Left hindlimb (tissue), 1 donor: ENCODE measurements around the gene POLR1B.
"Not testable (repeated sequence)": the region's sequence is repeated elsewhere in the genome, so short reads cannot be mapped to it uniquely, and the experiment has no call there.

Source experiments
- DNase-seq: peaks from one replicate; pipeline ENCODE4 v3.0.0-alpha.2; 2018

Gene POLR1B, protein sequence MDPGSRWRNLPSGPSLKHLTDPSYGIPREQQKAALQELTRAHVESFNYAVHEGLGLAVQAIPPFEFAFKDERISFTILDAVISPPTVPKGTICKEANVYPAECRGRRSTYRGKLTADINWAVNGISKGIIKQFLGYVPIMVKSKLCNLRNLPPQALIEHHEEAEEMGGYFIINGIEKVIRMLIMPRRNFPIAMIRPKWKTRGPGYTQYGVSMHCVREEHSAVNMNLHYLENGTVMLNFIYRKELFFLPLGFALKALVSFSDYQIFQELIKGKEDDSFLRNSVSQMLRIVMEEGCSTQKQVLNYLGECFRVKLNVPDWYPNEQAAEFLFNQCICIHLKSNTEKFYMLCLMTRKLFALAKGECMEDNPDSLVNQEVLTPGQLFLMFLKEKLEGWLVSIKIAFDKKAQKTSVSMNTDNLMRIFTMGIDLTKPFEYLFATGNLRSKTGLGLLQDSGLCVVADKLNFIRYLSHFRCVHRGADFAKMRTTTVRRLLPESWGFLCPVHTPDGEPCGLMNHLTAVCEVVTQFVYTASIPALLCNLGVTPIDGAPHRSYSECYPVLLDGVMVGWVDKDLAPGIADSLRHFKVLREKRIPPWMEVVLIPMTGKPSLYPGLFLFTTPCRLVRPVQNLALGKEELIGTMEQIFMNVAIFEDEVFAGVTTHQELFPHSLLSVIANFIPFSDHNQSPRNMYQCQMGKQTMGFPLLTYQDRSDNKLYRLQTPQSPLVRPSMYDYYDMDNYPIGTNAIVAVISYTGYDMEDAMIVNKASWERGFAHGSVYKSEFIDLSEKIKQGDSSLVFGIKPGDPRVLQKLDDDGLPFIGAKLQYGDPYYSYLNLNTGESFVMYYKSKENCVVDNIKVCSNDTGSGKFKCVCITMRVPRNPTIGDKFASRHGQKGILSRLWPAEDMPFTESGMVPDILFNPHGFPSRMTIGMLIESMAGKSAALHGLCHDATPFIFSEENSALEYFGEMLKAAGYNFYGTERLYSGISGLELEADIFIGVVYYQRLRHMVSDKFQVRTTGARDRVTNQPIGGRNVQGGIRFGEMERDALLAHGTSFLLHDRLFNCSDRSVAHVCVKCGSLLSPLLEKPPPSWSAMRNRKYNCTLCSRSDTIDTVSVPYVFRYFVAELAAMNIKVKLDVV

GRCh38 chr2:112542123-112542983 is at the start of gene POLR1B:
TSS of gene POLR1B (plus strand) at chr2:112542465. CDS start at chr2:112542495, 30 bp downstream.
- DNase-seq = peak; percentile 90

GRCh38 chr2:112493048-112493447 is 49.2 kb upstream of the POLR1B start:
- no peak for DNase-seq

DNA sequence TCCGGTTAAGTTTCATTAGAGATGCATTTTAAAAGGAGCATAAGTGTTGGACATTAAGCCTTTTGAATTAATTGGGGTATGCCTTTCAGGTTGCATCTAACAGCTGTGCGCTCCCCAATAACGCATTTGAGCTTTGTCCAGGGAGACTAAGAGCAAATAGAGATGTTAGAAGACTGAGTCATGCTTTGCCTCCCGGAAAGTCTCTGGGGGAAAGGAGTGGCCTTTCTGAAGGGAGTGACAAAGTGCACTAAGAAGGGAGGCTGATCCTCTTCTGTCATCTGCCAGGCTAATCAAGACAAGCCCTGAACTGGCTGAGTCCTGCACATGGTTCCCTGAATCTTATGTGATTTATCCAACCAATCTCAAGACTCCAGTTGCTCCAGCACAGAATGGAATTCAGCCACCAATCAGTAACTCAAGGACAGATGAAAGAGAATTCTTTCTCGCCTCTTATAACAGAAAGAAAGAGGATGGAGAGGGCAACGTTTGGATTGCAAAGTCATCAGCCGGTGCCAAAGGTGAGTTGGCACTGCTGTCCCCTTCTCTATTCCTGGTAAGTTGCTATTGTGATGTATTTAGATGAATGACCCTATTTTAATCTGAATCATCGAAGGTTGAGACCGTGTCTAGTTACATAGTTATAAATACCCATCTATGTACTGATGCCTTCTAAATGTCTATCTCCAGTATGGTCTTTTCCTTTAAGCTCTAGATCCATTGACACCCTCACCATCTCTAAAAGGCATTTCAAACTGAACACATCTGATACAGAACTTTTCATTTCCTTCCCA is 48.2 kb upstream of the POLR1B start:
- no peak for DNase-seq

- DNase-seq = no peak
Measured at GRCh38 chr2:112494828-112495227, 47.4 kb upstream of the POLR1B start.

DNA sequence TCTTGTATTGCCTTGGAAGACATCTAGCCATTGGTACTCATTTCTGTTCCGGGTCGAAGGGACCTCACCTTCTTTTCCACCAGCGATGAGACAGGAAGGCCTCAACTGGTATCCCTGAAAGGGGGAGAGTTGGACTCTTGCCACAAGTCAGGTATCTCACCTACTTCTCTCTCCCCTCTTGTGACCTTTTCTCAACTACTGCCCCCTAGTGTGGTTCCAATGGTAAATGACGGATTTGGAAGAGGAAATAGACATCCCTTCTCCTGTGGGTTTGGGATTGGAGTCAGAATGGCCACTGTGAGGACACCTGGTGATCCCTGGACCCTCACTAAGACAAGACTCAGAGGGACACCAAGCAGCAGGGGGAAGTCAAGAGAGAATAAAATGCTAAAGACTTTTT is 46.4 kb upstream of the POLR1B start:
- DNase-seq = not testable (repeated sequence)

DNA sequence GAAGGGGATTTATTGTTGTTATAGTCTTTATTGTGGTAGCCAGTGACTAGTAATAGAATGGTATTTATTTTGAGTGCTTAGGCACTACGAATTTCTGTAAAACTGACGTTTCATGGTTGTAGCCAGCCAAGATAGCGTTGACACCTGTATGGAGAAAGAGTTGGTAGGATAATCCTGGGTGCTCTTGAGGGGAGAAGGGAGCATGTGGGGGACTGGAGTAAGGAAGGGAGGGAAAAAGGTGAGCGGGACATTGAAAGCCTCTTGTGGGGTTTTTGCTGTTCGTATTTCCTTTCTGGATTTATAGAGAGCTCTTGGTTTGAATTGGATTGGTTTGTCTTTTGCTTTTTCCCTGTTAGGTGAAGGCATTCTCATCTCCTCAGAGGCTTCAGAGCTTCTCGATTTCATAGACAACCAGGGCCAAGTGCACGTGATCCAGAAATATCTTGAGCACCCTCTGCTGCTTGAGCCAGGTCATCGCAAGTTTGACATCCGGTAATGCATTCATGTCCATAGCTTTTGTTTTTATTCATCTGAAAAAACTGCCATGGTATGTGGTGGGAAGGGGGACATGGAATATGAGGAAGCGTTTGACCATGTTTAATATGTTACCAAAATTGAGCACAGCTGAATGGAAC is 41.3 kb upstream of the POLR1B start:
- not testable (repeated sequence) for DNase-seq

DNA sequence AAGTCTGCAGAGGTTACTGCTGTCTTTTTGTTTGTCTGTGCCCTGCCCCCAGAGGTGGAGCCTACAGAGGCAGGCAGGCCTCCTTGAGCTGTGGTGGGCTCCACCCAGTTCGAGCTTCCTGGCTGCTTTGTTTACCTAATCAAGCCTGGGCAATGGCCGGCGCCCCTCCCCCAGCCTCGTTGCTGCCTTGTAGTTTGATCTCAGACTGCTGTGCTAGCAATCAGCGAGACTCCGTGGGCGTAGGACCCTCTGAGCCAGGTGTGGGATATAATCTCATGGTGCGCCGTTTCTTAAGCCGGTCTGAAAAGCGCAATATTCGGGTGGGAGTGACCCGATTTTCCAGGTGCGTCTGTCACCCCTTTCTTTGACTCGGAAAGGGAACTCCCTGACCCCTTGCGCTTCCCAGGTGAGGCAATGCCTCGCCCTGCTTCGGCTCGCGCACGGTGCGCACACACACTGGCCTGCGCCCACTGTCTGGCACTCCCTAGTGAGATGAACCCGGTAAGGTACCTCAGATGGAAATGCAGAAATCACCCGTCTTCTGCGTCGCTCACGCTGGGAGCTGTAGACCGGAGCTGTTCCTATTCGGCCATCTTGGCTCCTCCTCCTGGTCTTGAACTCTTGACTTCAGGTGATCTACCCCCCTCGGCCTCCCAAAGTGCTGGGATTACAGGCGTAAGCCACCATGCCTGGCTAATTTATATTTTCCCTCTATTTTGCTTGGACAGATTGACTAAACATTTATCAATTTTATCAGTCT is 32.8 kb upstream of the POLR1B start:
- not testable (repeated sequence) for DNase-seq

DNA sequence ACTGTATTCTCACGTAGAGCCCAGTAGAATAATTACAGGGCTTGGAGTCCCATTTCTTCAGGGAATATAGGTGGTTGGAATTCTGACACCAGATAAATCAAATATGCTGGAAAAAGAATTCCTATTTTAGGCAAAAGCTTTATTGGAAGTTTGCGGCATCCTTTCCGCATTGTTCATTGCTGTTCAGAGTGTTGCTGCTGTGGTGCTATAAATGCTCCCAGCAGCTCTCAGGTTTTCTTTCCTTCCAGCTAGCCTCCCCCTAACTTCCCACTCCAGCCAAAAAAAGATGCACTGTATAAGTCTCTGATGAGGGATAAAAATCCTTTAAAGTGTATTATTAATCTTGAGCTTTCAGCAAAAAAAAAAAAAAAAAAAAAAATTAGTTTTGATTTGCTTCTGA is 25.5 kb upstream of the POLR1B start:
- DNase-seq = no peak

DNA sequence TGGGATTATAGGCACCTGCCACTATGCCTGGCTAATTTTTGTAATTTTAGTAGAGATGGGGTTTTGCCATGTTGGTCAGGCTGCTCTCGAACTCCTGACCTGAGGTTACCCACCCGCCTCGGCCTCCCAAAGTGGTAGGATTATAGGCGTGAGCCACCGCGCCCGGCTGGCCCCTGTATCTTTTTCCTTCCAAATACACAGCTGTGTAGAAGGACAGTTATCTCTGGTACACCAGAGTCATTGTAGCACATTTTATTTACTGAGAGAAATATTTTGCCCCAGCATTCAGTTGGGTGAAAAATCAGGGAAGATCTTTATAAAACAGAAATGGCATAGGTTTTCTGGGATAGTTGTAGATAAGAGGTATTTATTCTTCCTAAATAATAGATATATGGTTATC is 23.5 kb upstream of the POLR1B start:
- DNase-seq = no peak

DNA sequence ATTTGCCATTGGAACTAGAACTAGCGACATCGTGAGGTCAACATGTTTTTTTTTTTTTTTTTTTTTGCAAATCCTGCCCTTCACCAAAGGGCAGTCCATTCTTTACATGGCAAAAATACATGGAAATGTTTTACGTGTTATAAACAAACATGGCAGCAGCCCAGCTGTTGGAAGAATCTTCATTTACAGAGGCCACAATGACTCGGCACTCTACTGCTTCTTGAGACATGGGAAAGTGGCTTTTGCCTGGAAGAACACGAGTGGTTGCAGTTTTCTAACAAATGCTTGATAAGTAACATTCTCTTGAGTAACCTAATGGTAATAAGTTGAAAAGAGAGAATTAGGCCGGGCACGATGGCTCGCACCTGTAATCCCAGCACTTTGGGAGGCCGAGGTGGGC is 22.8 kb upstream of the POLR1B start:
- no peak for DNase-seq

DNA sequence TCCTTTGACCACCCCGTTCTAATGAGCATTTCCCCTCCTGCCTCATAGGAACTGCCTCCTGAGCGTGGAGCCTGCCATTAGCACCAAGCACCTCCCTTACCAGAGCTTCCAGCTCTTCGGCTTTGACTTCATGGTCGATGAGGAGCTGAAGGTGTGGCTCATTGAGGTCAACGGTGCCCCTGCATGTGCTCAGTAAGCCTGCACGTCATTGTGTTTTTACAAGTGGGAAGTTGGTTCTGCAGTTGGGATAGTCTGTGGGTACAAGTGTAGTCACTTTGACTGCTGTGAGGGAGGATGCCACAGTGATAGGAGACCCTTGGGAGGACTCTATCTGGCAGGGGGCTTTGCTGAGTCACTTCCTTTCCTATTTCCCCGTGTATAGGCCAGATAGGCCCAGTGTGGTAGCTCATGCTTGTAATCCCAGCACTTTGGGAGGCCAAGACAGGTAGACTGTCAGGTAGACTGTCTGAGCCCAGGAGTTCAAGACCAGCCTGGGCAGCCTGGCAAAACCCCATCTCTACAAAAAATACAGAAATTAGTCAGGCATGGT is 22.0 kb upstream of the POLR1B start:
- DNase-seq = no peak

DNA sequence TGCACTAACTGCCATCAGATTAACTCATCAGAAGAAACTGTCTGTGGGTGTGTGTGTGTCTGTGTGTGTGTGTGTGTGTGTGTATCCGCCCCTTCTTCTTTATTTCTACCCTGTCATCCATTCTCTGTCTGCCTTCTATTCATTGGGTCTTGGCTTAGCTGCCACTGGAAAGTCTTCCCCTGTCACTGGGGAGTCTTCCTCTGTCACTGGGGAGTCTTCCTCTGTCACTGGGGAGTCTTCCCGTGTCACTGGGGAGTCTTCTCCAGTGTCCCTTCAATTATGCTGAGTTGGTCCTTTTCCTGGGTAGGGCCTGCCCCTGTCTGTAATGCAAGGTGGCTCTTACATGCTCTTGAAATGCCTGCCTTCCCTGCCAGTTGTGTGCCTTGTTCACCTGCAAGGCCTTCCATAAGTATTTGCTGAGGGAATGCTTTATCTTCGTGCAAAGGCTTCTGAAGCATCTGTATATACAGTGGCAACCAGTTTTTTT is 18.9 kb upstream of the POLR1B start:
- DNase-seq = no peak

DNA sequence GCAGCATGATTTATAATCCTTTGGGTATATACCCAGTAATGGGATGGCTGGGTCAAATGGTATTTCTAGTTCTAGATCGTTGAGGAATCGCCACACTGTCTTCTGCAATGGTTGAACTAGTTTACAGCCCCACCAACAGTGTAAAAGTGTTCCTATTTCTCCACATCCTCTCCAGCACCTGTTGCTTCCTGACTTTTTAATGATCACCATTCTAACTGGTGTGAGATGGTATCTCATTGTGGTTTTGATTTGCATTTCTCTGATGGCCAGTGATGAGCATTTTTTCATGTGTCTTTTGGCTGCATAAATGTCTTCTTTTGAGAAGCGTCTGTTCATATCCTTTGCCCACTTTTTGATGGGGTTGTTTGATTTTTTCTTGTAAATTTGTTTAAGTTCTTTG is 18.0 kb upstream of the POLR1B start:
- DNase-seq = not testable (repeated sequence)

GRCh38 chr2:112528541-112528940 is 13.7 kb upstream of the POLR1B start:
- DNase-seq = no peak

DNA sequence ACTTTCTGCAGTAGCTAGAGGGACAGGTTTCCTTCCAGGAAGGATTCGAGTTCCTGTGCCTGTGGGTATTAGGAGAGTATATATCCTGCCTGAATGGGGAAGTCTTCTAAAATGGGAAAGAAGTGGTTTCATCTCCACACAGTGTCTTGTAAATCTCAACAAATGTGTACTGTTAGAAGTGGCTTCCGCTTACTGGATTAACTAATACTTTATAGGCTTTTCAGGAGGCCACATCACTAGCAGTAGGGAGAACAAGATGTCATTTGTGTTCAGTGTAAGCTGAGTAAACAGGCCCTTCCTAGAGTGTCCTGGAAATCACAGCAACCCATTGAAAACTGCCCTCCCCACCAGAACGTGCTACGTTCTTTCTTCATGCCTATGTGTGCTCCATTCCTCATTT is 12.5 kb upstream of the POLR1B start:
- DNase-seq = no peak

DNA sequence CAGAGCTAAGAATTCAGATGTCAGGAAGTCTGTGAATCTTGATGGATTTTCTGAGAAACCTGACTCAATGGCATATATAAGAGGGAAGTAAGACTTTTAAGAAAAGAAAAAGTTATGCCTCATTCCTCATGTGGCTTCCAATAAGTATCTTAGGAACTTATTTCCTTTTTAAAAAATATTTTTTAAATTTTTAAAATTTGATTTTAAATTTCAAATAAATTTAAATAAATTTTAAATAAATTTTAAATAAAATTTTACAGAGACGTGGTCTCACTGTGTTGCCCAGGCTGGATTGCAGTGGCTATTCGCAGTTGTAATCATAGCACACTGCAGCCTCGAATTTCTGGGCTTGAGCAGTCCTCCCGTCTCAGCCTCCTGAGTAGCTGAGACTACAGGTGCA is 11.5 kb upstream of the POLR1B start:
- no peak for DNase-seq

DNA sequence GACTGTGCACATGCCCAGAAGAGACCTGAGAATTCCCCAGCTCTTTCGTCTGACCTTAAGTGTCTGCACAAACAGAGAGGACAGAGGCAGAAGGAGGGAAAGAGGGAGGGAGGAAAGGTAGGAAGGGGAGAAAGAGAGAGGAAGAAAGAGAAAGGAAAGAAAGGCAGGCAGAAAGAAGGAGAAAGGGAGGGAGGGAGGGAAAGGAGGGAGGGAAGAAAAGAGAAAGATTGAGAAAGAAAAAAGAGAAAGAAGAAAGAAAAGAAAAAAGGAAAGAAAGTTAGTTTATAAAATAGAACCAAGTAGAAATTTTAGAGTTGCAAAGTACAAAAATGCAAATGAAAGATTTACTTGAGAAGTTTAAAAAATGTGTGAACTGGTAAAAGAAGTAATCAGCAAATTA is 7.4 kb upstream of the POLR1B start:
- no peak for DNase-seq

DNA sequence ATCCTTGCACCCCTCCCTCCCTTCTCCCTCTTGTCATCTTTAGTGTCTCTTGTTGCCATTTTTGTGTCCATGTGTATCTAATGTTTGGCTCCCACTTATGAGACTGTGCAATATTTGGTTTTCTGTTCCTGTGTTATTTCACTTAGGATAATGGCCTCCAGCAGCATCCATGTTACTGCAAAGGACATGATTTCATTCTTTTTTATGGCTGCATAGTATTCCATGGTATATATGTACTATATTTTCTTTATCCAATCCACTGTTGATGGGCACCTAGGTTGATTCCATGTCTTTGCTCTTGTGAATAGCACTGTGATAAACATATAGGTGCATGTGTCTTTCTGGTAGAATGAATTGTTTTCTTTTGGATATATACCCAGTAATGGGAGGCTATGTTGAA is 5.6 kb upstream of the POLR1B start:
- DNase-seq = not testable (repeated sequence)

DNA sequence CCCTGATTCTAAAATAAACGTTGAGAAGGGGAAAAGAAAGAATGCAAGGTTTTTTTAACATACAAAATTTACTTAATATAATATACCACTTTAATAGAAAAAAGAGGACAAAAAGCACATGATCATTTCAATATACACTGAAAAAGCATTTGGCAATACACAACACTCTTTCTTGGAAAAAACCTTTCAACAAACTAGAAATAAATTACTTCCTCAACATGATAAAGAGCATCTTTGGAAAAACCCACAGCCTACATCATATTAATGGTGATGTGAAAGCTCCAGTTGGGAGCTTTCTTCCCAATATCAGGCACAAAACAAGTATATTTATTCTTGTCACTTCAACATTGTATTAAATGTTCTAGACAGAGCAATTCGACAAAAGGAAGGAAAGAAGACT is 3.0 kb upstream of the POLR1B start:
- no peak for DNase-seq

- no peak for DNase-seq
Measured at GRCh38 chr2:112540906-112541305, 1.4 kb upstream of the POLR1B start.
